Stimulated activated CD4-positive, alpha-beta T cell treated with anti-CD3 and anti-CD28 coated beads, Interleukin-2, amount 100 ng/mL, for 4 hours (primary cell): Measurements from ENCODE around the gene PSEN1.

Experiments used
- DNase-seq: peaks from one replicate; pipeline ENCODE4 v3.0.0-alpha.2; 2020; ENCODE audit warnings: low read depth

Gene PSEN1

GRCh38 chr14:73240816-73241480 lies 104.6 kb downstream of the PSEN1 start:
- no peak for DNase-seq

- DNase-seq, result no peak
These were observed 105.3 kb downstream of the PSEN1 start for GRCh38 chr14:73241481-73242165.

GRCh38 chr14:73242357-73242901 lies 106.1 kb downstream of the PSEN1 start:
- no peak for DNase-seq

DNA sequence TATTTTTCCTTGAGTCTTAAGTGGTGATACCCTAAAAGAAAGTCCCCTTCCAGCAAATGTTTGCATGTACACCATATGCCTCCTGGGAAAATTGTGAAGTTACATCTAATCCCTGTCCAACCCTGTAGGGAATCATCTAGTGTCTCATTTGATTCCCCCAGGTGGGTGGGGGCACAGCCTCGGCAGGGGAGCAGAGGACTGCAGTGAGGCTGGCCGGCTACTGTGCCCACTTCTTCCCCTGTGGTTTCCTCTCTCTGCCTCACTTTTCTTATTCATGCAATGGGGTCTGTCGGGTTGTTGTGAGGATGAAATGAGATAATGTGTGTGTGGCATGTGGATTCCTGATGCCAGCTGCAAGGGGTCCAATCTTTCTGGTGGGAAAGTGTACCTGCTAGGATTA lies 107.0 kb downstream of the PSEN1 start:
- DNase-seq, result no peak

- no peak for DNase-seq
These were observed 107.4 kb downstream of the PSEN1 start for GRCh38 chr14:73243748-73244147.

- DNase-seq, result no peak
These were observed 108.4 kb downstream of the PSEN1 start for GRCh38 chr14:73244541-73245290.

- DNase-seq, result peak; percentile 13
These were observed 109.4 kb downstream of the PSEN1 start for GRCh38 chr14:73245480-73246325.

DNA sequence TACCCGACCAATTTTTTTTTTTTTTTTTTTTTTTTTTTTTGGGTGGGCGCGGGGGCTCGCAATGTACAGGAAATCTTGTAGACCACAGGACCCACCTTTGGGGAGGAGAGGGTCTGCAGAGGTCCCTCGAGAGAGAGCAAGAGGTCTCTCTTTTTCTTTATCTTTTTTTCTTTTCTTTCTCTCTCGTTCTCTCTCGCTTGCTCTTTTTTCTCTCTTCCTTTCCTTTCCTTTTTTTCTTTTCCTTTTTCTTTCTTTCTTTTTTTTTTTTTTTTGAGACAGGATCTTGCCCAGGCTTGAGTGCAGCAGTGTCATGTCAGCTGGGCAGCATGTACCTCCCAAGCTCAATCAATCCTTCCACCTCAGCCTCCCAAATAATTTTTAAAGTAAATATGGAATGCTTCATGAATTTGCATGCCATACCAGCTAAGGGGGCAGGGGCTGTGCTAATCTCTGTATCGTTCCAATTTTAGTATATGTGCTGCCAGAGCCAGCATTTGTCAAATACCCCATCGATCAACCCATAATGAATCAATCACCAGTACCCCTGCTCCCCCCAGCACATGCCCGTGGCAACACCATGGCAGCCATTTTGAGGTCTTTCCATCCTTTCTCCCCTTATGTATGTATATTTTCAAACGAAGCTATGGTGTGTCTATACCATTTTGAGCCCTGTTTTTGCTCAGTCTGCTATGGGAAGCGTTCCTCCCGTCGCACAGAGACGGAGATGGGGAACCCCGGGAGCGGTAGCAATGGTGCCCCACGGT lies 110.3 kb downstream of the PSEN1 start:
- DNase-seq, result no peak

DNA sequence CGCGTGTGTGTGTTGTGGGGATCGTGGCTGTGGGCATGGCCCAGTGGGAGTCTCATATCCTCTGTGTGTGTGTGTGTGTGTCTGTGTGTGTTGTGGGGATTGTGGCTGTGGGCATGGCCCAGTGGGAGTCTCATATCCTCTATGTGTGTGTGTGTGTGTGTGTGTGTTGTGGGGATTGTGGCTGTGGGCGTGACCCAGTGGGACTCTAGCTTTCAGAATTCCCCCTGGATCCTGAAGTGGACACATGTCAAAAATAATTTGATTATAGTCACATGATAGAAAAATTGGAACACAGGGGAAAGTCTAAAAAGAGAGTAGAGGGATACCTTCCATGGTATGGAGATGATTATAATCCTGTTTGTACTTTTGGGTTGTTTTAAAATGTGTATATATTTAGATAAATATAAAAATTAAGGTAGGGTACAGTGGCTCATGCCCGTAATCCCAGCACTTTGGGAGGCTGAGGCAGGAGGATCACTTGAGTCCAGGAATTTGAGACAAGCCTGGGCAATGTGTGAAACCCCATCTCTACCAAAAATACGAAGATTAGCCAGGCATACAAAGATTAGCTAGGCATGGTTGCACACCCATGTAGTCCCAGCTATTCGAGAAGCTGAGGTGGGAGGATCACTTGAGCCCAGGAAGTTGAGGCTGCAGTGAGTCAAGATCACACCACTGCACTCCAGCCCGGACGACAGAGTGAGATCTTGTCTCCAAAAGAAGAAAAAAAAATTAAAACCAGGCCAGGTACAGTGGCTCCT lies 112.0 kb downstream of the PSEN1 start:
- no peak for DNase-seq

GRCh38 chr14:73249108-73249507 lies 112.8 kb downstream of the PSEN1 start:
- DNase-seq, result no peak

DNA sequence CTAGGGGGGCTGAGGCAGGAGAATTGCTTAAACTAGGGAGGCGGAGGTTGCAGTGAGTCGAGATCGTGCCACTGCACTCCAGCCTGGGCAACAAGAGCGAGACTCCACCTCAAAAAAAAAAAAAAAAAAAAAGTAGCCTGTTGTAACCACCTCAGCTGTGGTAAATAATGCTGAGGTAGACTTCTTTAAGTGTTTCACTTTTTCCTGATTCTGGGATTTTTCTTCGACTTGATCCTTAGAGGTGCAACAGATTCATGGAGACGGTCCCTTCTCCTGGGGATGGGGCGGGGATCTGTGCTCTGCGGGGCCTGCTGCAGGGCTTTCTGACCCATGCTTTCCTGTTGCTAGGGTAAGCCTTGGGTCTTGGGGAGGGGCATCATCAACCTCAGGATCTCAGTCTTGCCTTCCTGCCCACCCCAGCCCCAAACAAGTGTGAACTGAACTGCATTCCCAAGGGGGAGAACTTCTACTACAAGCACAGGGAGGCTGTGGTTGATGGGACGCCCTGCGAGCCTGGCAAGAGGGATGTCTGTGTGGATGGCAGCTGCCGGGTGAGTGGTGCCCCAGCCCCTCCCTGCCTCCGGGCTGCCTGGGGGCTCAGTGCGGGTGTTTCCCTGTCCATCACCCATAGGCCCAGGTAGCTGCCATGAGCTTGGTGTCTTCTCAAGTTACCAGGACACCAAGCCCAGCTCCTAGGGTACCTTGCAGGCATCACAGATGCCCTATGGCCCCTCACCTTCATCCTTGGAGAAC lies 113.4 kb downstream of the PSEN1 start:
- DNase-seq, result no peak

GRCh38 chr14:73250317-73250713 lies 114.0 kb downstream of the PSEN1 start:
- DNase-seq, result no peak

- no peak for DNase-seq
These were observed 114.6 kb downstream of the PSEN1 start for GRCh38 chr14:73250781-73251500.

DNA sequence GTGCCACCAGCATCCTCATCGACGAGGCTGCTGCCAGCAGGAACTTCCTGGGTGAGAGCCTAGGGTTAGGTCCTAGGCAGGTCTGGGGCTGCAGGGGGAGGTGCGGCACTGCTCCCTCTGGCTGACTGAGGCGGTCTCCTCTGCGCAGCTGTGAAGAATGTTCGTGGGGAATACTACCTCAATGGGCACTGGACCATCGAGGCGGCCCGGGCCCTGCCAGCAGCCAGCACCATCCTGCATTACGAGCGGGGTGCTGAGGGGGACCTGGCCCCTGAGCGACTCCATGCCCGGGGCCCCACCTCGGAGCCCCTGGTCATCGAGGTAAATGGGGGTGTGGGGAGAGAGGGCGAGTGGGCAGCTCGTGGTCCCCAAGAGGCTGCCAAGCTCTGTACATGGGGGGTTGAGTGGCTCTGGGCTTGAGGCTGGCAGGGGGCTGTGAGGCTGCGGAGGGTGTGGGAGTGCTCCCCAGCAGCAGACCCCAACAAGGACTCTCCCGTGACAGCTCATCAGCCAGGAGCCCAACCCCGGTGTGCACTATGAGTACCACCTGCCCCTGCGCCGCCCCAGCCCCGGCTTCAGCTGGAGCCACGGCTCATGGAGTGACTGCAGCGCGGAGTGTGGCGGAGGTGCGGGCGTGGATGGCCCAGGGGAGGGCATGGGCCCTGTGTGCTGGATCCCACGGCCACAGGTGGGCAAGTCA lies 115.4 kb downstream of the PSEN1 start:
- DNase-seq, result no peak

- DNase-seq, result no peak
These were observed 116.4 kb downstream of the PSEN1 start for GRCh38 chr14:73252491-73253322.

GRCh38 chr14:73253323-73253610 lies 117.0 kb downstream of the PSEN1 start:
- no peak for DNase-seq

DNA sequence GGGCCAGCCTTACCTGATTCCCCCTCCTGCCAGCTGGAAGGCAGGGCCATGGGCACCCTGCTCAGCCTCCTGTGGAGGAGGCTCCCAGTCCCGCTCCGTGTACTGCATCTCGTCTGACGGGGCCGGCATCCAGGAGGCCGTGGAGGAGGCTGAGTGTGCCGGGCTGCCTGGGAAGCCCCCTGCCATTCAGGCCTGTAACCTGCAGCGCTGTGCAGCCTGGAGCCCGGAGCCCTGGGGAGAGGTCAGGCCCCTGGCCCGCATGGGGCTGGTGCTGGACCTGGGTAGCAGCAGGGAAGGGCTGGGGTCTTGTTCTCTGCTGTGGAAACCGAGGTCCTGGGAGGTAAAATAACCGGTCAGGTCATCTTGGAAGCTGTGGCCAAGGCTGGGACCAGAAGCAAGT lies 117.4 kb downstream of the PSEN1 start:
- DNase-seq, result no peak
